GM12891 (cell line): ENCODE data around the gene RUNX1.

Experiments
- PAX5 ChIP-seq: IDR thresholded peaks from 2 replicates; pipeline ENCODE4 v1.6.1; 2011; ENCODE audit warnings: low read length, moderate library complexity, mild to moderate bottlenecking; ENCODE audit not compliant: insufficient read depth, severe bottlenecking
- POLR2A ChIP-seq: IDR thresholded peaks from 2 replicates; pipeline ENCODE4 v1.6.1; 2011; ENCODE audit warnings: low read depth, low read length, control low read depth
- POLR2AphosphoS5 ChIP-seq: IDR thresholded peaks from 2 replicates; pipeline ENCODE4 v1.6.1; 2011; ENCODE audit warnings: low read depth, low read length, control low read depth
- POU2F2 ChIP-seq: IDR thresholded peaks from 2 replicates; pipeline ENCODE4 v1.6.1; 2011; ENCODE audit warnings: low read depth, mild to moderate bottlenecking, control low read depth, low read length, moderate library complexity
- SPI1 ChIP-seq: IDR thresholded peaks from 2 replicates; pipeline ENCODE4 v1.6.1; 2011; ENCODE audit warnings: low read depth, low read length, control low read depth
- TAF1 ChIP-seq: IDR thresholded peaks from 2 replicates; pipeline ENCODE4 v1.6.1; 2011; ENCODE audit warnings: low read depth, low read length, control low read depth

- TF ChIP-seq POLR2AphosphoS5 = no peak
- no peak for TF ChIP-seq POLR2A
- no peak for TF ChIP-seq SPI1
- no peak for TF ChIP-seq TAF1
- no peak for TF ChIP-seq POU2F2
- TF ChIP-seq PAX5 = no peak
Observed at GRCh38 chr21:34919406-34919805, 129.7 kb downstream of the RUNX1 start.
